ENCODE data around the gene PROB1.
"Not testable (repeated sequence)": the region's sequence is repeated elsewhere in the genome, so short reads cannot be mapped to it uniquely, and the experiment has no call there.

PROB1 gene

DNA sequence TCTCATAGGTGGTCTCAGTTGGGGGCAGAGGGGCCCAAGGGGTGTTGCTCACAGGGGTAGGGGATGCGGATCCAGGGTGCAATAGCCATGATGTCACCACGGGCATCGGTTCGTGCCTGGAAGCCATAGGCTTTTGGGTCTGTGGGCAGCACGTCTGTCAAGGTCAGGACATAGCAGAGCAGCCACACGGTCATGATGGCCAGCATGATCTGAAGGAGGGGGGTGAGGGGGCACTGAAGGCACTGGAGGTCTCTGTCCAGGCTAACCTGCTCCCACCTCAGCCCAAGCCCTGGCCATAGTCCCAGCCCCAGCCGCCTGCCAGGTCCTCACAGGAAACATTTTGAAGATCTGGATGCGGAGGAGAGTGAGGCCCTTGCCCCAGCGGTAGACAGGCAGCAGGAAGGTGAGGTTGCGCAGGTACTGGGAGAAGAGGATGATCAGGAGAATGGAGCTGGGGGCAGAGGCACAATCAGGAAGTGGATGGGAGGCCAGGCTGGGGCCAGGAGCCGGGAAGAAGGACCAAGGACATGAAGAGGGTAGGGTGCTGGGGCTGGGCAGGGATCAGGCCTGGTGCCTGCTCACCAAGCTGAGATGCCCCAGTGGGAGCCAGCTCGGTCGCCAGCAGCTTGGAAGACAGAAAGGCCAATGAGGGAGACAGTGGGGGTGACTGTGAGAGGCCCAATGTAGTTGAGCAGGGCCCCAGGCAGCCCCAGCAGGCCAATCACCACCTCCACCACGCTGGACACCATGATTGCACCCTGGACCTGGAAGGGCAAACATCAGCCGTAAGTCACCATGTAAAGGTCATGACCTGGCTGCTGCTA lies 15.1 kb downstream of the PROB1 start:
- no peak for DNase-seq (ENCODE audit: low spot score)

GRCh38 chr5:139378941-139379361 lies 16.0 kb downstream of the PROB1 start:
- DNase-seq (ENCODE audit: low spot score), result no peak

GRCh38 chr5:139378101-139378825 lies 16.6 kb downstream of the PROB1 start:
- no peak for DNase-seq (ENCODE audit: low spot score)

GRCh38 chr5:139377226-139377625 lies 17.7 kb downstream of the PROB1 start:
- DNase-seq (ENCODE audit: low spot score), result no peak

GRCh38 chr5:139376364-139376763 lies 18.5 kb downstream of the PROB1 start:
- DNase-seq (ENCODE audit: low spot score), result no peak

DNA sequence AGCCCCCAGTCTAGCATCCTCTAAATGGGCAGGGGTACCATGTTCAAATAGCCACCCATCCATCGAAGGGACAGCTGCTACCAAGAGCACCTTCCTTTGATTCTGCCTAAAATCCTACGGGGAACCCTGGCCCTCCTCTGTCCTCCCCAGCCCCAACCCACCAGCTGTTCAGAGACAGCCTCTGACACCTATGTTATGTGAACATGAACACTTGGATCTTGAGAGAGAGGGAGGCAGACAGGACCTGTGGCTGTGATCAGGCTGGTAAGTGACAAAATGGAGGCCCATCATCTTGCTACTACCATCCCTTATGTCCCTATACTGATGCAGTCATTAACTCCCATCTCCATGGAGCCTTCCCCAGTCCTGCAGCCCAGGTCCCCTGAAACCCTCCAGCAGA lies 20.0 kb downstream of the PROB1 start:
- no peak for DNase-seq (ENCODE audit: low spot score)

DNA sequence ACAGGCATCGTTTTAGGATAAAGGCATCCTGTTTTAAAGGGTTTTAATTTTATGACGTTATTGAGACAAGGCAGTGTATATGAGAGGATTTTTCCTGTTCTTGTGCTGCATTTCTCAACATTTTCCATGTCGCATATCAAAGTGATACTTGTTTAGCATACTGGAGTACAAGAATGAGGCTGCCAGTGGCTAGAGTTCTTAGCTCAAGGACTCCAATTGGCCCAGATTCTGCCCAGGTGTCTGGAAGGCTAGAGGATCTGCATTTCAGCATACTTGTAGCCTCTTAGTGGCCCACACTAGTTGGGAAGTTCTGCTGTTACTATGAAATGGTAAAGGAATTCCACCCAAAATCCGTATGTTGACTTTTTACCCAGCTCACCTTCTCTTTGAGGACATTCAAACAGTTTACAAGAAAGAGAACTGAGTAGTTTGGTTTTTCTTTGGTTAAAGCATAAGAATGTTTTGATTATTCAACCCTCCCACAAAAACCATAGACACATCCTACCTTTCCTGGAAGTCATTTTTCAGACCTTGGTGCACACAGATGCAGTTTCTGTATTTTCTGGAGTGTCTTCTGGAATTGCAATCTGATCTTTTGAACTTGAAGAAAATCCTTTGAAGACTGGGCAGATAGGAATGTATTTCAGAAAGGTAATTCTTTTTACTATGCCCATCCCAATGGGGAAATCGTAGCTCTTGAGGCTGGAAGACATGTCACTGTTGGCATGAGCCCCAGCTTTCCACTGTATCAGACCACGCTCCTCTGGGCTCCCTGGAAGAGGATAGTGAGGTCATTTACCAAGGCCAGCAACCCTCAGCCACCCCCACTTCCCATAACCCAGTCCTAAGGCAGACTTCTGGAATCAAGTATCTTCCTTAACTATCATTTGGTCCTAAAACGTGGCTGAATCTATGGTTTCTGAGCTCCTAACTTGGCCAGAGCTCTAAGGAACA lies 23.1 kb downstream of the PROB1 start:
- peak; percentile 12 for DNase-seq (ENCODE audit: low spot score)

DNA sequence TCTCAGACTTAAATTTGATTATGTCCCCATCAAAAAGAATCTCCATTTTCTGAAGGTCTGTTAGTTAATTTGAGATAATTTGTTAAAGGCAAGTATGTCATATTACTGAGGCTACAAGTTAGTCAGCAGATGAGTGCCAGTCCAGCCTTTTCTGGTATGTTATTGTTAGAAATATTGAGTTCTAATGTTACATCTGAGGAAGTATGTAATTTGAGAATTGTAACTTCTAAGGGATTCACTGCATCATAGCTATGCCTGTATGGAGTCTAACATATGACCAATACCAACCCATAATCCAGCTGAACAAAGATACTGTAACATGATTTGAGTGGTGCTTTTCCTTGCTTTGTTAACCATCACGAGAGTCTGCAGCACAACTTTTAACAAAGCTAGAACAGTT lies 25.7 kb downstream of the PROB1 start:
- DNase-seq (ENCODE audit: low spot score), result no peak

DNA sequence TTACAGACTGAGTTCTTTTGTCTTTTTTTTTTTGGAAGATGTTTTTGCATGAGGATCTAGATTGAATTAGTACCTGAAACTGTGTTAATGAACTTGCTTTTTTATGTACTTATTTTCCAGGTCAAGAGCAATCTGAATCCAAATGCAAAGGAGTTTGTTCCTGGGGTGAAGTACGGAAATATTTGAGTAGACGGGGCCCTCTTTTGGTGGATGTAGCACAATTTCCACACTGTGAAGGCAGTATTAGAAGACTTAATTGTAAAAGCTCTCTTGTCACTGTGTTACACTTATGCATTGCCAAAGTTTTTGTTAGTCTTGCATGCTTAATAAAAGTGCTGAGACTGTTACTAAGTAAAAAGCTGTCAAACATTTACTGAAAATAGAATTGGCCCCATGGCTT lies 26.3 kb downstream of the PROB1 start:
- DNase-seq (ENCODE audit: low spot score), result no peak

DNA sequence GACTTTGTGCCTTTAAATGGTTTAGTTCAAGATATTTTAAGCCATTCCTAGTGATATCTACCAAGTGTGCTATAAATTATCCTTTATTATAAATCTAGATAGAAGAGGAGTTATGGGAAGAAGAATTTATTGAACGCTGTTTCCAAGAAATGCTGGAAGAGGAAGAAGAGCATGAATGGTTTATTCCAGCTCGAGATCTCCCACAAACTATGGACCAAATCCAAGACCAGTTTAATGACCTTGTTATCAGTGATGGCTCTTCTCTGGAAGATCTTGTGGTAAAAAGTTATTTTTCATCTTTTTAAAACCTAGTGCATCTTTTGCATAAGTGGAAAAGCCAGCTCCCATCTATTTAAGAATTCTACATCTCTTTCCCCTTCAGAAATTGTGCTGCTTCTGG lies 30.4 kb downstream of the PROB1 start:
- DNase-seq (ENCODE audit: low spot score), result no peak

- no peak for DNase-seq (ENCODE audit: low spot score)
These were observed 31.0 kb downstream of the PROB1 start for GRCh38 chr5:139363937-139364336.

DNA sequence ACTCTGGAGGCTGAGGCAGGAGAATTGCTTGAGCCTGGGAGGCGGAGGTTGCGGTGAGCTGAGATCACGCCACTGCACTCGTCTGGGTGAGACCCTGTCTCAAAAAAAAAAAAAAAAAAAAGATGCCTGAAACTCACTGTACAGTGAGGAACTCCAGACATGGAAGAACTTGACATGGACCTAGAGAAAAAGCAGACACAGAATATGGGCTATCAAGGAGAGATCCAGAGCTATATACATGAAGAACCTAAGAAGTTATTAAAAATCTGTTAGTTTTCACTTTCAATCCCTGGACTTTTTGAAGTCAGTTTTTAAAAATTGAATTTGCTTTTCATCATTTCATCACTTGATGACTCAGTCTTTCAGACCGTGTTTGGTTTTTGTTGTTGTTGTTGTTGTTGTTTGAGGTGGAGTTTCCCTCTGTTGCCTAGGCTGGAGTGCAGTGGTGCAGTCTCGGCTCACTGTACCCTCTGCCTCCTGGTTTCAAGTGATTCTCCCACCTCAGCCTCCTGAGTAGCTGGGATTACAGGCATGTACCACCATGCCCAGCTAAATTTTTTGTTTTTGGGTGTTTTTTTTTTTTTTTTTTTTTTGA lies 33.0 kb downstream of the PROB1 start:
- DNase-seq (ENCODE audit: low spot score), result no peak

DNA sequence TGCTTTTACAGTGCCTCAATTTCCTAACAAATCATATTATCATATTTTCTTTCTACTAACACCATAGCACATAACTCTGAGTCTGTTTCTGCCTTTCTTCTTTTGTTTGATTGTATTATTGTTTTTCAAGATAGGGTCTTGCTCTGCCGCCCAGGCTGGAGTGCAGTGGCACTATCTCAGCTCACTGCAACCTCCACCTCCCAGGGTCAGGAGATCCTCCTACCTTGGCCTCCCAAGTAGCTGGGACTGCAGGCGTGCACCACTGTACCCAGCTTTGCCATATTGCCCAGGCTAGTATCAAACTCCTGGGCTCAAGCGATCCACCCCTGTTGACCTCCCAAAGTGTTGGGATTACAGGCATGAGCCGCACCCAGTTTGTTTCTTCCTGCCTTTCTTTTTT lies 34.5 kb downstream of the PROB1 start:
- no peak for DNase-seq (ENCODE audit: low spot score)

GRCh38 chr5:139358064-139358463 lies 36.8 kb downstream of the PROB1 start:
- DNase-seq (ENCODE audit: low spot score), result no peak

DNA sequence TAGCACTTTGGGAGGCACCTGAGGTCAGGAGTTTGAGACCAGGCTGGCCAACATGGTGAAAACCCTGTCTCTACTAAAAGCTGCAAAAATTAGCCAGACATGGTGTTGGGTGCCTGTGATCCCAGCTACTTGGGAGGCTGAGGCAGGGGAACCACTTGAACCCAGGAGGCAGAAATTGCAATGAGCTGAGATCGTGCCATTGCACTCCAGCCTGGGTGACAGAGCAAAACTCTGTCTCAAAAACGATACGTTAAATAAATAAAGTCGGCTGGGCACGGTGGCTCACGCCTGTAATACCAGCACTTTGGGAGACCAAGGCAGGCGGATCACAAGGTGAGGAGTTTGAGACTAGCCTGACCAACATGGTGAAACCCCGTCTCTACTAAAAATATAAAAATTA lies 39.0 kb downstream of the PROB1 start:
- not testable (repeated sequence) for DNase-seq (ENCODE audit: low spot score)

- DNase-seq (ENCODE audit: low spot score), result no peak
These were observed 40.7 kb downstream of the PROB1 start for GRCh38 chr5:139354186-139354585.

DNA sequence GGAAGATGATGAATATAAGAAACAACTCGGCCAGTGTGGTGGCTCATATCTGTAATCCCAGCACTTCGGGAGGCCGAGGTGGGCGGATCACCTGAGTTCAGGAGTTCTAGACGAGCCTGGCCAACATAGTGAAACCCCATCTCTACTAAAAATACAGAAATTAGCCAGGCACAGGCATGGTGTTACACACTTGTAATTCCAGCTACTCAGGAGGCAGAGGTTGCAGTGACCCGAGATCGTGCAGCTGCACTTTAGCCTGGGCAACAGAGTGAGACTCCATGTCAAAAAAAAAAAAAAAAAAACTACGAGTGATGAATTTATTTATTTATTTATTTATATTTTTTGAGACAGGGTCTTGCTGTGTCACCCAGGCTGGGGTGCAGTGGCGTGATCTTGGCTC lies 47.0 kb downstream of the PROB1 start:
- not testable (repeated sequence) for DNase-seq (ENCODE audit: low spot score)

DNA sequence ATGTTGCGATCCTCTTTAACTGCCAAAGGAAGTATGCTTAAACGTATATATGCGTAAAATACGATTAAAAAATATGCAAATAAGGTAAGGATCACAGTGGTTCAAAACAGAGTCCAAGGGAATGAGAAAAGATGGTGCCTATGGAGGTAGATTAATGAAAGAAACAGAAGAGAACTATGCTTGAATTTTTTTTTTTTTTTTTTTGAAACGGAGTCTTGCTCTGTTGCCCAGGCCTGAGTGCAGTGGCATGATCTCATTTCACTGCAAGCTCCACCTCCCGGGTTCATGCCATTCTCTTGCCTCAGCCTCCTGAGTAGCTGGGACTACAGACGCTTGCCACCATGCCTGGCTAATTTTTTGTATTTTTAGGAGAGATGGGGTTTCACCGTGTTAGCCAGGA lies 49.5 kb downstream of the PROB1 start:
- not testable (repeated sequence) for DNase-seq (ENCODE audit: low spot score)

DNA sequence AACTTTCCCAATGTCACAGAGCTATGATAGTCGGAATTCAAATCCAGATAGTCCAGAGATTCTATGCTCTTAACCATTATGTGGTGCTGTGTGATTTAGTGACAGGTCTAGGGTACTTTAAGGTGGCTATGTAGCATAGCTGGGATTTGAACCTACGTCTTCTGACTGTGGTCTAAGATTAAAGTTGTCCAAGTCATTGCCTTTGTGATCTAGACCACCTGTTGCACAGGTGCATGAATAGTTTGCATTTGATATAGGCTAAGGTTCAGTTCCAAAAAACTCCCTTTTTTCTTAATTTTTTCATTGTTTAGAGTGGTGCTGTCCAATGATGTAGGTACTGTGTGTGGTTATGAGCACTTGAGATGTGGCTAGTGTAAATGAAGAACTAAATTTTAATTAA lies 50.7 kb downstream of the PROB1 start:
- no peak for DNase-seq (ENCODE audit: low spot score)

- DNase-seq (ENCODE audit: low spot score), result no peak
These were observed 51.4 kb downstream of the PROB1 start for GRCh38 chr5:139343476-139343875.

- DNase-seq (ENCODE audit: low spot score), result no peak
These were observed 52.5 kb downstream of the PROB1 start for GRCh38 chr5:139342423-139342723.
